Type B pancreatic cell (in vitro differentiated cells): ENCODE results near the gene GRIN2C. TPM values are rescaled to one million over a fixed set of nuclear protein-coding genes. Genes with fewer than 3 reads are reported as not detected.

Experiments used
- DNase-seq: peaks from one replicate; pipeline ENCODE4 v3.0.0; 2021; ENCODE audit warnings: mixed read lengths; ENCODE audit not compliant: unreplicated experiment; ENCODE audit errors: extremely low spot score
- H3K27ac Mint-ChIP-seq: 2 replicates; pipeline ENCODE4 v1.8.0; 2021; ENCODE audit warnings: mild to moderate bottlenecking, mixed read lengths
- H3K27me3 Mint-ChIP-seq: 2 replicates; pipeline ENCODE4 v1.8.0; 2021; ENCODE audit warnings: mixed read lengths
- H3K36me3 Mint-ChIP-seq: 2 replicates; pipeline ENCODE4 v1.8.0; 2021; ENCODE audit warnings: mixed read lengths
- H3K4me1 Mint-ChIP-seq: one replicate; pipeline ENCODE4 v1.8.0; 2021; ENCODE audit warnings: mixed read lengths; ENCODE audit not compliant: unreplicated experiment
- H3K4me3 Mint-ChIP-seq: 2 replicates; pipeline ENCODE4 v1.8.0; 2021; ENCODE audit warnings: mild to moderate bottlenecking, mixed read lengths
- H3K9me3 Mint-ChIP-seq: 2 replicates; pipeline ENCODE4 v1.8.0; 2021; ENCODE audit warnings: mixed read lengths
- CTCF ChIP-seq: fragments of 200-600 bp; sonication (generic); conservative IDR thresholded peaks from 2 replicates; pipeline ENCODE4 v1.5.0; 2021; ENCODE audit warnings: antibody characterized with exemption, mild to moderate bottlenecking
- total RNA-seq: library from RNA; stranded (reverse); gene quantifications from 2 replicates; pipeline ENCODE4 v1.2.1, GENCODE V29; 2021; ENCODE audit warnings: low replicate concordance

The GRIN2C gene
- total RNA-seq, 1 donor from 2014 or later, result 0.72 TPM

GRCh38 chr17:74815067-74815466, 44.6 kb downstream of the GRIN2C start:
- TF ChIP-seq CTCF, result no peak

GRCh38 chr17:74814453-74814852, 45.2 kb downstream of the GRIN2C start:
- Mint-ChIP-seq H3K4me3 (no peak overlapping the region), H3K27me3 (no peaks in the 10 kb centered on the region), H3K4me1 (peaks cover 19% of the 10 kb centered on the region), H3K36me3 (peaks cover 4% of the 10 kb centered on the region), H3K27ac (no peak overlapping the region), H3K9me3 (no peaks in the 10 kb centered on the region)
- no peak for TF ChIP-seq CTCF
- DNase-seq, result no peak

More at GRCh38 chr17:74815067-74815466, 44.6 kb downstream of the GRIN2C start:
- no peaks in the 10 kb centered on the region for H3K9me3 Mint-ChIP-seq
- no peak overlapping the region for H3K4me3 Mint-ChIP-seq
- no peak for DNase-seq
- peaks cover 19% of the 10 kb centered on the region for H3K4me1 Mint-ChIP-seq
- no peak overlapping the region for H3K27ac Mint-ChIP-seq
- no peaks in the 10 kb centered on the region for H3K27me3 Mint-ChIP-seq
- H3K36me3 Mint-ChIP-seq, result peaks cover 2% of the 10 kb centered on the region

- Mint-ChIP-seq H3K4me3 (peak overlapping the region; percentile 68), H3K9me3 (no peaks in the 10 kb centered on the region), H3K4me1 (peaks cover 19% of the 10 kb centered on the region), H3K27me3 (no peaks in the 10 kb centered on the region), H3K27ac (no peak overlapping the region), H3K36me3 (peaks cover 4% of the 10 kb centered on the region)
- no peak for DNase-seq
- TF ChIP-seq CTCF, result no peak
Observed at GRCh38 chr17:74812109-74813009, 47.3 kb downstream of the GRIN2C start.

GRCh38 chr17:74810699-74811485, 48.8 kb downstream of the GRIN2C start:
- TF ChIP-seq CTCF, result no peak
- no peak for DNase-seq
- H3K27me3 Mint-ChIP-seq, result no peaks in the 10 kb centered on the region
- peaks cover 4% of the 10 kb centered on the region for H3K36me3 Mint-ChIP-seq
- H3K4me1 Mint-ChIP-seq, result peaks cover 19% of the 10 kb centered on the region
- no peak overlapping the region for H3K27ac Mint-ChIP-seq
- no peak overlapping the region for H3K4me3 Mint-ChIP-seq
- no peaks in the 10 kb centered on the region for H3K9me3 Mint-ChIP-seq

- no peaks in the 10 kb centered on the region for H3K9me3 Mint-ChIP-seq
- no peak overlapping the region for H3K4me3 Mint-ChIP-seq
- no peak for TF ChIP-seq CTCF
- H3K27ac Mint-ChIP-seq, result no peak overlapping the region
- peaks cover 12% of the 10 kb centered on the region for H3K4me1 Mint-ChIP-seq
- H3K36me3 Mint-ChIP-seq, result peaks cover 4% of the 10 kb centered on the region
- no peak for DNase-seq
- no peaks in the 10 kb centered on the region for H3K27me3 Mint-ChIP-seq
Observed at GRCh38 chr17:74808714-74809430, 50.8 kb downstream of the GRIN2C start.
